WERI-Rb-1 (cell line): ENCODE data around the gene EME1.

ENCODE experiments used
- DNase-seq: peaks from one replicate; pipeline ENCODE4 v3.0.0-alpha.2; 2020
- H3K27ac ChIP-seq: fragments of 250-450 bp; sonication (Bioruptor Pico); 2 replicates; pipeline ENCODE4 v1.5.1; 2020; ENCODE audit warnings: mild to moderate bottlenecking, moderate library complexity
- H3K27me3 ChIP-seq: fragments of 250-450 bp; sonication (Bioruptor Pico); 2 replicates; pipeline ENCODE4 v1.5.1; 2021; ENCODE audit warnings: mild to moderate bottlenecking, low read depth, moderate library complexity; ENCODE audit not compliant: insufficient read depth, severe bottlenecking
- H3K36me3 ChIP-seq: fragments of 250-450 bp; sonication (Bioruptor Pico); 2 replicates; pipeline ENCODE4 v1.5.1; 2020; ENCODE audit warnings: mild to moderate bottlenecking, moderate library complexity
- H3K4me3 ChIP-seq: 2 replicates; pipeline ENCODE4 v1.5.1; 2011; ENCODE audit warnings: low read depth, mild to moderate bottlenecking, control low read depth, low read length
- H3K9me3 ChIP-seq: fragments of 250-450 bp; sonication (Bioruptor Pico); 2 replicates; pipeline ENCODE4 v1.5.1; 2021; ENCODE audit warnings: mild to moderate bottlenecking, moderate library complexity; ENCODE audit not compliant: severe bottlenecking
- CTCF ChIP-seq: IDR thresholded peaks from 2 replicates; pipeline ENCODE4 v1.5.1; 2011; ENCODE audit warnings: low read depth, mild to moderate bottlenecking, control low read depth, inconsistent platforms, low read length

EME1 gene

GRCh38 chr17:50429793-50430192, 56.8 kb downstream of the EME1 start:
- H3K27me3 ChIP-seq = no peaks in the 10 kb centered on the region
- H3K9me3 ChIP-seq = no peaks in the 10 kb centered on the region
- no peak overlapping the region for H3K4me3 ChIP-seq
- no peak overlapping the region for H3K27ac ChIP-seq
- H3K36me3 ChIP-seq = no peaks in the 10 kb centered on the region; the same call in 1 of the 2 replicates
- TF ChIP-seq CTCF = no peak
- DNase-seq = no peak
